Measurements from ENCODE around the gene ZNF521.
A peak's percentile ranks its signal among the peaks of the same experiment; 100 is the strongest.

The ZNF521 gene

GRCh38 chr18:25169701-25170100 is 182.3 kb downstream of the ZNF521 start:
- DNase-seq: no peak

DNA sequence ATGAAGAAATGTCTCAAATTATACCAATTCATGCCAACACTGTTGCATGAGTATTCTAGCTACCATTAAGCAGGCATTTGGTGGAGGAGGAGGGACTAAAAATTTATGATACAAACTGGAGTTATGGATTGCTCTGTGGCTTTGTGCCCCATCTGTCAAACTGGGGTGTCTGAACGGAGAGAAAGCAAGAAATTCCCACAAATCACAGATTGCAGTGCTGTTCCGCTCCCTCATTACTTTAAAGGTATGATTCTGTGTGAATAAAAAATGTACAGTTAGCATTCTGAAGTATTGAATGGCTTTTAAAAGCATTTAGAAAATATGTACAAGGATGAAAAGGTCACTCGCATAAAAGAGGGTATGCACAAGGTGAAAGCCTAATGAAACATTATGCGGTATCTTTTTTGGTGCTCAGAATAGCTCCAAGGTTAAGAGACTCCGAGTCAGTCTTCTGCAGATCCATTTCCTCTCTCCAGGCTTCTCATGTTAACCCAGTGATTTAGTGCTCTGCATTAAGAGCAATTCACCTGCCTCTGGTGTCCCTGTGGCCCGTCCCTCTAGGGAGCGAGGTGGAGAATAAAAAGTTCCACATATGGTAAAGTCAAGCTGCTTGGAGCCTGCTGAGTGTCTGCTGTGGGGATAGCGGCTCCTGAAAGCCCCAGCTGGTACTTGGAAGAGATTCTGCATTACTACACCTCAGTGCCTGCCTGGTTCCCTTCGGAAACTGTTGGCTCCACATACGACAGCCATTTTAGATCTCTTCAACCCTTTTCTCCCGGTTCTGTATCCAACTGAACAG is 184.2 kb downstream of the ZNF521 start:
- no peak for DNase-seq

DNA sequence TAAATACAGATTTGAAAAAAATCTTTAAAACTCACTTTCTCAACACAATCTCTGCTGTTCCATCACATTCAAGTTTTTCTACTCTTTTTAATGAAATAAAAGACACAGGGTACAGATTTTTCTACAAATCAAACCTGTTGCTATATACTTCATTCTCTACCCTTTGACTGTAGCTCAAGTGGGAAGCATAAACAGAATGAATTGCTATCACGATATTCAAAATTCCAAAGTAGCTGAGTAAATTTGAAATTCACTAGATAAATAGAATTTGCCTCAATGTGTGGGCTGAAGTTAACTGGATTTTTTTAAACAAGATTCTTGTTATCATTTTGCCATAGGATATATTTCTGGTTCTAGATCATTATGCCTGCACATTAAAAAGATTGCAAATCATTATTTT is 185.9 kb downstream of the ZNF521 start:
- no peak for DNase-seq

GRCh38 chr18:25164848-25165811 is 186.8 kb downstream of the ZNF521 start:
- peak in 1 of 56 donors; percentile 2 for DNase-seq

DNA sequence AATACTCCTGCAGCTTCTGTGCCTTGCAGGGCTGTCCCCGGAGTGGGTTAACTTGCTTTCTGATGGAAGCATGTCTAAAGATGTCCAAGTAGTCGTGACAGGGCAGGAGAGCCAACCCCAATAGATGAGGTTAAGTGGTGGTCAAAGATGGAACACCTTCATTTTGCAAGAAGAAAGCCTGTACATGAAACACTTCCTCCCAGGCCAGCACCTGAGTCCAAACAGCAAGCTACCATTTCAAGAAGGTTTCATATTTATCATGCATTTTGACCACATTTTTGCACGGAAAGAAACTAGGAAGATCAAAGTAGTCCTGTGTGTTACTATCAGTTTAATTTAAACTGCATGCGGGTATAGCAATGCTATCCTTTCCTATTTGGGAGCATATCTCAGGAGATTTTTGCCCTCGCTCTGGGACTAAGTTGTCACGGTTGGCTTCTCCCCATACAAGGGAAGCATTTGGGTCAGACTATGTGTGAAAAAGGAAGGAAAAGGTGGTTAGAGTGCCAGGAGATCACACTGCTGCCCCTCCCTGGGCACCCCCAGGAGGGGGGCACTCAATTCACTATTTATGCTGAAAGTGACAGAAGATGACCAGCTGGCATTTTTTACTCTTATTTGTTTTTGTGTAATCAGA is 187.6 kb downstream of the ZNF521 start:
- no peak for DNase-seq

GRCh38 chr18:25153426-25153825 is 198.5 kb downstream of the ZNF521 start:
- DNase-seq: no peak

- no peak for DNase-seq
Measured at GRCh38 chr18:25147877-25148488, 204.0 kb downstream of the ZNF521 start.

DNA sequence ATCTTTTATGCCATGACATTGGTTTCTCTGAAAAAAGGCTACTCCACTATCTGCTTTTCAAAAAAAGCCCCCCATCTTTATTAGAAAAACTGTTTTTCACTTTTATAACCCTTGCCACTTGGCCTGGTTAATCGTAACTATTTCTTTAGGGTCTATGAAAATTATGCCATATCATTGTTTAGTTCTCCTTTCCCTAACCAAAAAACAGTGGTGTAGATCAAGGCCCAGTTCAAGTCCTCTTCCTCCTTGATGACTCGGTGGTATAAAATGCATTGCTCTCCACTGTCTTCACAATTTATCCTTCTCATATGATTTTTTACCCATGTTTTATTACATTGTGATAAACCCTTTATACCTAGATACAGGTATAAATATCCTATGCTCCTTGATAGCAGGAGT is 205.5 kb downstream of the ZNF521 start:
- no peak for DNase-seq

DNA sequence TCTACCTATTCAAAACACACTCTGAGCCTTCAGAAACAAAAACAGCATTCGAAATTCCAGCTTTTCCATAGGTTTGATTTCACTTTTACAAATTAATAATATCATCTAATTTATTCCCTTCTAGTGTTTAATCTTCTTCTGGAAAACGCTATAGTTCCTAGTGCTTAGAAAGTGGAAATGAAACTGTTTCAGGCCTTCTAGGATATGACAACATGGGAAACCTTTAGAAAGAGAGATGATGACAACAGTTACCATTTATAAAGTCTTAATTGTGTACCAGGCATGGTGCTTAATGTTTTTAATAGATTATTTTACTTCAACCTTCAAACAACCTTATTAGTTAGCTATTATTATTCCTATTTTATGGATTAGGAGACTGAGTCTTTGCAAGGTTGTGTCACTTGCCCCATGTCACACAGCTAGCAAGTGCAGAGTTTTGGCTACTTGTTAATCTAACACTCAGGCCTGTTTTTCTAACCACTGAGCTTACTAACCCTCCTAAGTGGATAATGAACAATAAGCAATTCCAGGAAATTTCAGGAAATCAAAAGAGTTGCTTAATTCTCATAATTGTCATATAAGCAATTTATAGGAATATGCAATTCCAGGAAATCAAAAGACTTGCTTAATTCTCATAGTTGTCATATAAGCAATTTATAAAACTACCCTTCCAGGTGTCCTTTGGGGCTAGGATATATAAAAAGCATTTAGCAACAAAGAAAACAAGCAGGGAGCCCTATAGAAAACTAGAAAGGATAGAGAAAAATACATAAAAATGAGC is 206.0 kb downstream of the ZNF521 start:
- no peak for DNase-seq

- DNase-seq: peak in 7 of 56 donors; percentile 6 to 53 (median 12)
Measured at GRCh38 chr18:25144820-25145219, 207.1 kb downstream of the ZNF521 start.

- DNase-seq: no peak
Measured at GRCh38 chr18:25141886-25142285, 210.1 kb downstream of the ZNF521 start.

DNA sequence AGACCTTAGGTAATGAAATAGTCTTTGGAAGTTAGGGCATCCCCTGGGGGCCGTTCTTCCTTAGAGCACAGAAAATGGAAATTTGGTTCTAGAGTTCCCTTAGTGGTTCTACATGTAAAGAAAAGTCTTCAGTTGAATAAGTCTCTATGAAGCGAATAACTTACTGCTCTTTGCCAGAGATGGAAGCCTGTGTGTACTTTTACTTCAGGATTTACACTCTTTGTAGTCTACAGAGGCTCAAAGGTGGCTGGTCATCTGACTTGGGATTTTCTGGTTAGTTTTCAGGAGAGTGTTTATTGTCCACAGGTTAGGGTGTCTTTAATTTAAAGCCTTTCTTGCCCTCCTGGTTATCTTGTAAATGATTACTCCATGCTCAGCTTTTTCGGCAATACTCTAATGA is 210.6 kb downstream of the ZNF521 start:
- DNase-seq: no peak

DNA sequence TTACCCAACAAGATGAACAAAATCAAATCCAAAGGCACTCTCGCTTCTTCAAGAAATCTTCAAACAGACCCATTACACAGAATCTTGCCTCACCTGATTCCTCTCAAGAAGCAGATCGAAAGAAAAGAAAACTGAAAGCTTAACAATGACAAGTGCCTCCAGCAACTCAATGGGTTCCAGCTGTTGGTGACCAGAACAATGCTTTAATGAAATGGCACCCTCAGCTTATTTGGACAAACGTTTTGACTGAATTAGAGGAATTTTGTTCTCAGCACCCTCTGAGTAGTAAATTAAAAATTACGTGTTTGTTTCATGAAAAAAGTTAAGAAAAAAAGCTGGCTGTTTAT is 211.0 kb downstream of the ZNF521 start:
- DNase-seq: no peak

DNA sequence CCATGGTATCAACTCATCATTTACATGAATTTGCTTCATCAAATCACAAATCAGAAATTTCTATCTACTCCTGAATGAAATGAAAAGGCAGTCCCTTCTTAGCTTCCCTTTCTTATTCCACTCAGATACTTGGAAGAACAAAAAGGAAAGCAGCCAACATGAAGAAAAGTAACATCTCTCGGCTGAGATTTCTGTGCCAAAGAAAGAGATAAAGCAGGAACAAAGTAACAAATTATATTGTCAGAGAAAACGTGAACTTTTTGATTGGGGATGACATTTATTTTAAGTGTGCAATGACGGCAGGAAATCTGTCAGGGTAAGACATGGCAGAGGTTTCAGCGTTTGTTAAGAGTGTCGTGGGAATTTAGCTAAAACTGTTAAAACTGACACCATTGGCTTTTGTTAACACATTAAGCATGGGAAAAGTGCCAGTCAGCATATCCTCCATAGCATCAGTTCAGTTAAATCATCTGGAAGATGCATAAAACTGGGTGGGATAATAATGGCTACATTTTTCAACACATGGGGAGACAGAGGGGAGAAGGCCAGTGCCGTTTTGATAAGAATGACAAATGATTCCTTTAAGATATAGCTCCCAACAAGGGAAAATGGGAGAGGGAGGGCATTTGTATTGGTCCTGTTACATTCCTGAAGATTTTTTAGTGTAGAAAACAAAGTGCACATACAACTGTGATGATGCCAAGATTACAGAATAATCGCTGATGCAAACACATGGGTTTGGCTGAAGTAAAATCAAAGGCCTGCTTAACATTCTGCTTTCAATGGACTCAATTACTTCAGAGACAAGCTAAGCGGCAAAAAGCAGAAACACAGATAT is 211.6 kb downstream of the ZNF521 start:
- DNase-seq: no peak

DNA sequence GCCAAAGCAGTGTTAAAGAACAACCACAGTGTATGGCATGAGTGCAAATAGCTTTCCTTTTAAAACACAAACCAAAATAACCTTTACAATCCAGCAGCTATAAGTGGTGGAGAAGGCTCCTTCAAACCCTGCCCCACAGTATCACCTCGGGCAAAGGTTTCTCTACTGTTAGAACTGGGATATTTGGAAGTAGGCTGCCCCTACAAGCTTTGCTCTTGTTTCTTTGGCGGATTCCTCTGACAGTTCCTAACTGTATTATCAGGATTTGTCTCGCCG is 214.8 kb downstream of the ZNF521 start:
- DNase-seq: no peak

DNA sequence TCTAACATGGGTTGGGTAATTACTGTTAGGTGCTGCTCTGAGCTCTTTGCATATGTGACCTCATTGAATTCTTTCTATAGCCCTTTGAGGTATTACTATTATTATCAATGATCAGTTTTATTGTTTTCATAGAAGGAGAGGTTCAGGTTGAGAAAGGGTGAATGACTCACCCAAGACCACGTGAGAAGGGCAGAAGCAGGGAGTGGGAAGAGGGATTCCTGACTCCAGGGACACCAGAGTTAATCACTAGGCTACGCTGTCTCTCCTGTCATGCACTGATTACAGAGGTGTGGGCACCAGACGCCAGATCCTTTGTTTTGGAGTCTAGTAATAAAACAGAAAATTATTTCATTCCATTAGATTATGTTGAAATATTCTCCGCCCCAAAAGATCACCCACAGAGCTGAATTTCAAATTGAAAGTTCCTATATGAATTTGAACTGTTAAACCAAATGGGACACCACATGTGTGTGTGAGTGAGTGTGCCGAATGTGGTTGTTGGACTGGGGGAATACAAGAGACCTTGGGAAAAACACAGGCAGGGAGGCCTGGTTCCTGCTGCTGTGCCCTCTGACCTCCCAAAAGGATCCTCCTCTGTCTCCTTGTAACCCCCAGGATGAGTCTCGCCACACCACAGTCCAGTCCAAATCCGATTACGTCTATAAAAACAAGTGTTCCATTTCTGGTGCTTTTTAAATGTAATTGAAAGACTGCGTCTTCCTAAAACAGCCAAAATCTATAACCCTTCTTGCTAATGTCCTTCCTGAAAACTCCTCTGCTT is 215.4 kb downstream of the ZNF521 start:
- peak in 1 of 56 donors; percentile 4 for DNase-seq

DNA sequence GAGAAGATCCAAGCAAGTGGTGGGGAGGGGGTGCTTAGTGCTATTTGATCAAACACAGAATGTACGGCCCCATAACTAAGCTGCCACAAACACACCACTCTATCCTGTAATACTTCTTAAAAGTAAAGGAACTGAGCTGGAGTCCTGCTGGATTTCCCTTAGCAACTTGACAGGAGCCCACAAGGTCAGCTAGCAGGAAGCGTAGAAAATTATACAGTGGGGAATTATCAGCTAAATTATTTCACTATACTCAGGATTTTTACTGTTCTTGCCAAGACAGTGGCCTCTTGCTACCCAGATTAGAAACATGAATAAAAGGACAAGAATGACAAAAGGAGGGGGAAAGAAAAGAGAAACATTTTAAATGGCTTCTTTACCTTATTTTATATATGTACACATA is 217.1 kb downstream of the ZNF521 start:
- no peak for DNase-seq

- DNase-seq: no peak
Measured at GRCh38 chr18:25133879-25134278, 218.1 kb downstream of the ZNF521 start.

- no peak for DNase-seq
Measured at GRCh38 chr18:25132786-25133496, 219.0 kb downstream of the ZNF521 start.
